Mammary epithelial cell (primary cell): ENCODE data around the gene NT5C.

ENCODE experiments used
- CTCF ChIP-seq, 2 donors: IDR thresholded peaks in 1 of 2; conservative IDR thresholded peaks in 1 of 2; 2 replicates each; pipeline ENCODE4 v1.5.1; 2011 to 2012; ENCODE audit warnings: inconsistent platforms in 2 of 2, low read length in 2 of 2, mild to moderate bottlenecking in 2 of 2, control low read depth in 1 of 2, low read depth in 1 of 2; ENCODE audit not compliant: insufficient read depth in 1 of 2; ENCODE audit errors: extremely low read depth in 1 of 2
- EZH2 ChIP-seq: IDR thresholded peaks from 2 replicates; pipeline ENCODE4 v1.6.1; 2012; ENCODE audit warnings: low read length, inconsistent platforms, borderline replicate concordance

- TF ChIP-seq CTCF (conservative IDR thresholded peaks at IDR 0.05 in 1 of 2, IDR thresholded peaks at IDR 0.05 in 1 of 2; ENCODE audit: extremely low read depth in 1 of 2, insufficient read depth in 1 of 2, low read depth in 1 of 2, low read length in 2 of 2) (peak in 1 of 2 donors; percentile 28), EZH2 (no peak)
These were observed 4.4 kb upstream of the NT5C start for GRCh38 chr17:75135946-75136345.
